Activated CD4-positive, alpha-beta T cell treated with anti-CD3 and anti-CD28 coated beads for 24 hours (primary cell): ENCODE data around the gene BAIAP3.

Experiments used
- DNase-seq, 2 donors: peaks; one replicate each; pipeline ENCODE4 v3.0.0-alpha.2; 2020; ENCODE audit warnings: low read depth in 2 of 2

BAIAP3 gene

GRCh38 chr16:1366712-1367299 is 33.4 kb downstream of the BAIAP3 start:
- DNase-seq: no peak

- no peak for DNase-seq
Measured at GRCh38 chr16:1367486-1368174, 34.2 kb downstream of the BAIAP3 start.

DNA sequence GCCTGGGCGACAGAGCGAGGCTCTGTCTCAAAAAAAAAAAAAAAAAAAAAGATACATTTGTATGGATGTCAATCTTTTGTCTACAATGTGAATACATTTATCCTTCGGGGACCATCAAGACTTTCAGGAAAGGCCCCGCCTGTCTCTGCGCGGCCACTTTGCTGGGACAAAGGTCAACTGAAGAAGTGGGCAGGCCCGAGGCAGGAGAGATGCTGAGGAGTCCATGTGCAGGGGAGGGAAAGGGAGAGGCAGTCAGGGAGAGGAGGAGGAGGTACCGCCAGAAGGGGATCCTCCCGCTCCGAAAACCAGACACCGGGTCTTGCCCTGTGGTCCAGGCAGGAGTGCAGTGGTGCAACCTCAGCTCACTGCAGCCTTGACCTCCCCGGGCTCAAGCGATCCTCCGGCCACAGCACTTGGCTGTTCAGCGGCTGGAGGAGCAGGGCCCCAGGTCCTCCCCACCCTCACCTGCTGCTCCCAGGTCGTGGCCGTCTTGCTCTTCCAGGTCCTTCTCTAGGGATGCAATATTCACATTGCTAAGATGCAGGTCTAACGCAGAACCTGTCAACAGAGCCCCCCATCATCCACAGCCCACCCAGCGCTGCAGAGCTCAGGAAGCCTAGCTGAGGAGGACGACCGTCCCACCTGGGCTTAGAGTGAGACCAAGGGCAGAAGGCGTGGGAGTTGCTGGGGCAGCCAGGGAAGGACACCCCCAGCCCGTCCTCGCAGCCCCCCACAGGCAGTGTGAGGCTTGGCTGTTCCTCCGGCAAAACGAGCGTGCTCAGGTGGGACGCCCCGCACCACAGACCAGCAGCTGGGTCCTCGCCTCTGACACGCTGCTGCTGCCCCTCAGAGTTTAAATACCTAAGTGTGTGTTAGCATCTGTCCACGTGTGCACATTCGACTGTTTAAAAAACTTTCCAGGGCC is 37.9 kb downstream of the BAIAP3 start:
- DNase-seq: no peak

- no peak for DNase-seq
Measured at GRCh38 chr16:1372292-1372950, 39.0 kb downstream of the BAIAP3 start.

DNA sequence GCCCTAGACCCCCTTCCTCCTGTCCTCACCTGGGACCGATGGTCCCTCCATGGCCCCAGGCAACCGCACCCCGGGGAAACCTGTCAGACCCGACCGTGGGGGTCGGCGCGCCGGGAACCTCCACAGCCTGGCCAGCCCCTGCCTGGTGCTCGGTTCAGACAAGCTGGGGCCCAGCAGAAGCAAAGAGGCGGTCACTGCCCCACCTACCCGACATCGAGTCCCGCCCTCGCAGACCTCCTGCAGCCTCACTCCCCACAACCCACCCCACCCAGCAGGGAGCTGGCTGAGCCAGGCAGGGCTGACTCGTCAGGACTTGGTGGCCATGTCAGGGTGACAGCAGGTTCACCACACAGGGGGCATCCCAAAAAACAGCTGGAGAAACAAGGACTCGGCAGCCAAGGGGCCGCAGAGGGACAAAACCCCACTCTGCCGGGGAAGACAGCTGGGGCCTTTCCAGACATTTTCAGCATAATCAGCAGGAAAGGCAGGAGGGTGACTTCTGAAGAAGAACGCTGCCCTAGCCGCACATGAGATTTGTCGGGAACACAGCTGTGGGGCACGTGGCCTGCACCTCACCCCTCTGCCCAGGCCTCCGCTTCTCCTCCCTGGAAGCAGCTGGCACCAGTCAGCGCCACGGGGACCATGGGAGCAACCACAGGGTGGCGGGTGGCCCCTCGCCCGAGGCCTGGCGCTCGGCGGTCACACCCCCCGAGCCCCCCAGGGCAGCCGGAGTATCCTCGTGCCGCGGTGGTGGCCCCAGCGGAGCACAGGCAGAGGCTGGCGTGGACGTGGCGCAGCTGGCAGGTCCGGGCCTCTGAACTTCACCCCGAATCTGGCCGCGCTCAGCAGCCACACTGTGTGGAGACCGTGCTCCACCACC is 41.2 kb downstream of the BAIAP3 start:
- no peak for DNase-seq

DNA sequence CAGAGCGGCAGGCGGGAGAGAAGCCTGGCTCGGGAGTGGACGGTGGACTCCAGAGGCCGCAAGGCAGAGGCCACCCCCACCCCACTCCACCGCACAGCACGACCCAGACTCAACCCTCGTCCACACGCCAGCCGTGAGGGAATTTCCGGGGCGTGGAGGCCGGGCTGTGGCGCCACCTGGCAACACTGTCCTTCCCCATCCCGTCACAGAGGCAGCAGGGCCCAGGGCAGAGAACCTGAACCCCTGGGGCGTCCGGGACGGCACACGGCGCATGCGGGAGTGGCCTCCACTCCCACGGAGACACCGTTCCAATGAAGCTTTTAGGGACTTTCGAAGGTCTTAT is 41.8 kb downstream of the BAIAP3 start:
- DNase-seq: no peak

GRCh38 chr16:1375741-1376410 is 42.4 kb downstream of the BAIAP3 start:
- no peak for DNase-seq

GRCh38 chr16:1377406-1378010 is 44.1 kb downstream of the BAIAP3 start:
- DNase-seq: no peak

DNA sequence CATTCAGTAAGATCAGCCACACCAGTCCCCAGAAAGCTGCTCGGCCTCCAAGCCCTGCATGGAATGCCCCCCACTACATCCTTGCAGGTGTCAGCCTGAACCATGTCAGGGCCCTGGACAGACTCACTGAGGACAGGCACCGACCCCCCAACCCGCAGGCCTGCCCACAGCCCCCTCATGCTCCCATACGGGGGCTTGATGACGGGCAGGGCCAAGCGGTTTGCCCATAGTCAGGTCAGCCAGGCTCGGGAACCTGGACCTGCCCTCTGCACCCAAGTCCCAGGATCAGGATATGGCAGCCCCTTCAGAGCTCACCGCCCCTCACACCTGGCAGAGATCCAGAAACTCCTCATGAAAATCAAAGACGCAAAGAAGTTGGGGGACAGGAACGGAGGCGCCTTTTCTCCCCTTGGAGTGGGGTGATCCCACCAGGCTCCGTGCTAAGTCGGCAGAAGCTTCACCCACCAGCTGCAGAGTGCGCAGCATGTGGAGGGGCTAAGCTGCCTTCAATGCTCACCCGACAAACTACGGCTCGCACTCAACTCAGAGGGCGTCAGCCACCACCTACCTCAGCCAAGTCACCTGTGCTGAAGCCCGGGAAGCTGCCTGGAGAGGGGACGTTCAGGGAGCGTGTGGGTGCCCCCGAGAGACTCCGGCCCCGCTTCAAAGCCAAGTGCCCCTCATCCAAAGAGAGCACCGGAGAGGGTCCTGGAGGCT is 44.8 kb downstream of the BAIAP3 start:
- DNase-seq: no peak

DNA sequence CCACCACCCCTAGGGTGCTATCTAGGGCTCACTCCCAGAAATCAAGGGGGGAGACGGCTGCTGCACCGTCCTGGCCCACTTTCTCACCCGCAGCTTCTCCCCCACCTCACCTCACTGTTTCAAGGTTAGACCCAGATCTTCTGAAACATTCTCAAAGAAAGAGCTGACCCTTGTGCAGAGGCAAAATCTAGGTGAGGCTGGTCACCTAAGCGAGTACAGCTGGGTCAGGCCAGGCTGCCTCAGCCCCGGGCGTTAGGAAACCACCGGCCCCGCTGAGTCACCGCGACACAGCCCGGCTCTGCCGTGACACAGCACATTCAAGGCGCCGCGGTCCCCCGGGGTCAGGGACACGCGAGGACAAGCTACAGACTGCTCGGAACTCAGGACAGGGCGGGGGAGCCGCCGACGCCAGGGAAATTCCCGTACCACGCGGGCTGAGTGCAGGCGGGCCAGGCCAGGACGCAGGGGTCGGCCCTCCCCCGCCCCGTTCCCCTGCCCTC is 45.4 kb downstream of the BAIAP3 start:
- peak; percentile 54 to 68 for DNase-seq

DNA sequence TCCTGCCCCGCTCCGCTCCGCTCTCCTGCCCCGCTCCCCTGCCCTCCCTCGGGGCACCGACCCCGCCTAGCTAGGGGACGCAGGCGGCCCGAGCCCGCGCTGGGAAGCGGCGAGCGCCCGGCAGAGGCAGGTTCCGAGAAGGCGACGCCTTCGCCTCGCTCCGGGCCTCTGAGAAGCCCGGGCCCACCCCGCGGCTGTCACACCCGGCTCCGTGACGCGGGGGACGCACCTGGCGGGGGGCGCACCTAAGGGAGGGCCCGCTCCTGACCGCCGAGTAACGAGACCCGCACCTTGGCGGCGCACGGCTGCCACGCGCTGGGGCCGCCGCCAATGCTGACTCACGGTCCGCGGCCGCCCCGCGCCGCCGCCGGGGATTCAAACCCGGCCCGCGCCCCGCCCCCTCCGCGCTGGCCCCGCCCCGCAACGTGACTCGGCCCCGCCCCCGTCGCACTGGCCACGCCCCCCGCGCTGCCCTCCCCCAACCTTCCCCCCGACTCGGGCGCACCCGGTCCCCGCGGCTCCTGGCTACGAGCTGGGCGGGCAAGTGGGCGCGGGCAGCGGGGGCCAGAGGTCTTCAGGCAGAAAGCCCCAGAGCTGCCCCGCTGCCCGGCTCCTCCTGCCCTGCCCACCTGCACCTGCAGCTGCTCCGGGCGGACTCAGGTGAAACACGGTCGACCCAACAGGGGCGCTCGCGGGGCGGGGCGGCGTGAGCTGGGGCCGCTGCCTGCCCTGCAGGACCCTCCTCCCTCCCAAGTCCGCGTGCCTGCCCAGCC is 46.0 kb downstream of the BAIAP3 start:
- DNase-seq: peak; percentile 71 to 73

DNA sequence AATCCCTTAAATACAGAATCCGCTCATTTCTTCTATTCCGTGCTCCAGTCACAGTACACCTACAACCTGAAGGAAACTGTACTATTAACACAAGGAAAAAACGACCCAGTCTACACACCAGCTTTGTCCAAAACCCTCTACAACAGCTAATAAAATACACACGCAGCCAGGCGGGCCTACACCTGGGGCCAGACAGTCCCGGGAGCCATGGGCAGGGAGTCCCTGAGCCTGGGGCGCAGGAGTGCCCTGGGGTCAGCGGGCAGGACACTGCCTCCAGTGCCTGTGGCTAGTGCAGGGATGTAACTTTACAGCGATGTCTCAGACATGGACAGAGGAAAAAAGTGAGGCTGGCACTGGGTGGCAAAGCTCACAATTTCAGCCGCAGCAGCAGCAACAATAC is 46.8 kb downstream of the BAIAP3 start:
- no peak for DNase-seq

DNA sequence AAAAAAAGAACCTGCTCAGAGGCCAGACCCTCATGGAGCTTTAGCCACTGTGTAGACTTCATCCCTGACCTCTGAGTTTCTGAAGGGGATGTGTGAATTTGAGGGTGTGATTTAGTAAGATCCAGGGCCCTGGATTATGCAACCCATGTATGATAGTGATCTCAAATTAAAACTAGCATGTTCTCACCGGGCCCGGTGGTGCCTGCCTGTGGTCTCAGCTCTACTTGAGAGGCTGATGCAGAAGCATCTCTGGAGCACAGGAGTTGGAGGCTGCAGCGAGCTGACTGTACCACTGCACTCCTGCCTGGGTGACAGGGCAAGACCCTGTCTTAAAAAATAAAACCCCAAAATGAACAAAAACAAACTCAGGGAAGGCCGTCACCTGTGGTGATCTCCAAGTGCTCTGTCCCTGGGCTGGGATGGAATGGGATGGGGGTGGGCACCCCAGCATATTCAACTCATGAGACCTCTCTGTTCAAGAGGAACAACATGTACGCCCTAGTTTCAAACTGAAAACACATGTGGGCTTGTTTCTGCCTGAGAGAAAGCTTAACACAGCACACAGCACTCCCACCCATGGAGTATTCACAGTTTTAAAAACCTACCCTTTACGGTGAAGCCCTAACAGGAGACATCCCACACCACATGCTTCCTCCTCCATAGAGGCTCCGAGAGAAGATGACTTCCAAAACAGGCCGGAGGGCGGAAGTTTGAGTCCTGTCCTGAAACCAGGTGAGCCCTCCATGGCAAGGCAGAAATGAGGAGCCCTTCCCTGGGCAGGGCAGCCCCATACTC is 48.4 kb downstream of the BAIAP3 start:
- no peak for DNase-seq

DNA sequence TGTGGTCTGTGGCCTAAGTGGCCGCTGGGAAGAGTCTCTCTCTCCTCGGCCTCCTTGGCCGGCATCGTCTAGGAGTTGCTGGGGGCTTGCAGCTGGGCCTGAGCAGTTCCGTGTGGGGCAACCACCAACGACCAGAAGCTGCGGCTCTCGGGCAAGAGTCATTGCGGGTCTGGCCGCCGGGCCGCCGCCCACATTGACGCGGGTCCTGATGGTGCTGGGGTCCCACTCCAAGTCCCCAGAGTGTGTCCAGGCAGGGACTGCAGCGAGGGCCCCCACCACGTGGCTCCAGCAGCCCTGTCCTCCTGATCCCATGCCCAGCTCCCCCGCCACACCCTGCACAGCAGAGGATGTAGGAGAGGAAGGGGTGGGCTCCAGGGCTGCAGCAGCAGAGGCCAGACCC is 50.1 kb downstream of the BAIAP3 start:
- no peak for DNase-seq

DNA sequence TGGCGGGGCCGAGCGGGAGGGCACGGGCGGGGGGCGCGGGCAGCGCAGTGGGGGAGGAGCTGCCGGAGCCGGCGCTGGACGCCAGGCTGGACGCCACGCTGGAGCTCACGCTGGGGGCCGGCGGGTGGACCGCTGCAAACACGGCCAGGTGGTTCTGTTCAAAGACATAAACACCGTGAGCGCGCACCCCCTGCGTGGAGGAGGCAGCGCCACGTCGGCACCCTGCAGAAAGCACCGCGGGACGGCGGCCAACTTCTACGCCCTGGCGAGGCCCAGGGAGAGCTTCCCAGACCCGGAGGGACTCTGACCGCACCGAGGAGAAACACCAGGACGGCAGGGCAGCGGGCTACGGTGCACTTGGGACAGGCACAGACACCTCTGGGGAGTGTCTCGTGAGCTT is 51.8 kb downstream of the BAIAP3 start:
- no peak for DNase-seq

GRCh38 chr16:1387331-1387730 is 53.9 kb downstream of the BAIAP3 start:
- no peak for DNase-seq

- DNase-seq: no peak
Measured at GRCh38 chr16:1389762-1390161, 56.3 kb downstream of the BAIAP3 start.

DNA sequence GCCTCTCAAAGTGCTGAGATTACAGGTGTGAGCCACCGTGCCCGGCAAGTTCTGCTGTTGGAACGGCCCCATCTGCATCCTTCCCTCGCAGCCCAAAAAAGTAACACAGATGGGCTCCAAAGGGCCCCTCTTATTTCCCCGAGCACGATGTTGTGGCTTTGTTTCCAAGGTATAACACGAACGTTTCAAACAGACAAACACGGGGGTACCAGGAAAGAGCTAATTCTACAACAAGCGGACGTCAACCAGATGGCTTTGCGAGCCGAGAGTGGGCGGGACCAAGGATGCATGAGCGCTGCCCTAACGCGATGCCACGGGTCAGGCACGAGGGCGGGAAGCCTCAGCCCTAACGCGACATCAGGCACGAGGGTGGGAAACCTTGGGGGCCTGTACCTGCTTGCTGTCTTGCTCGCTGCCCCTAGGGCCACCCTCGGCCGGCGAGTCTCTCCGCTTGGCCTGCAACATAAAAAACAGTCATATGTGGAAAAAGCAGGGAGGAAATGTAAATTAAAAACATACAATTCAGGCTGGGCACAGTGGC is 56.9 kb downstream of the BAIAP3 start:
- DNase-seq: no peak
